Colon (tissue), 2 donors: ENCODE measurements around the gene ATF7.

ENCODE experiments used
- FAIRE-seq: peaks from 2 replicates; lab custom pipeline; 2012; peaks lifted over from hg19 to GRCh38; lab: Jason Lieb, UNC
- donor health status: control.
- donor health status: control.

The ATF7 gene

DNA sequence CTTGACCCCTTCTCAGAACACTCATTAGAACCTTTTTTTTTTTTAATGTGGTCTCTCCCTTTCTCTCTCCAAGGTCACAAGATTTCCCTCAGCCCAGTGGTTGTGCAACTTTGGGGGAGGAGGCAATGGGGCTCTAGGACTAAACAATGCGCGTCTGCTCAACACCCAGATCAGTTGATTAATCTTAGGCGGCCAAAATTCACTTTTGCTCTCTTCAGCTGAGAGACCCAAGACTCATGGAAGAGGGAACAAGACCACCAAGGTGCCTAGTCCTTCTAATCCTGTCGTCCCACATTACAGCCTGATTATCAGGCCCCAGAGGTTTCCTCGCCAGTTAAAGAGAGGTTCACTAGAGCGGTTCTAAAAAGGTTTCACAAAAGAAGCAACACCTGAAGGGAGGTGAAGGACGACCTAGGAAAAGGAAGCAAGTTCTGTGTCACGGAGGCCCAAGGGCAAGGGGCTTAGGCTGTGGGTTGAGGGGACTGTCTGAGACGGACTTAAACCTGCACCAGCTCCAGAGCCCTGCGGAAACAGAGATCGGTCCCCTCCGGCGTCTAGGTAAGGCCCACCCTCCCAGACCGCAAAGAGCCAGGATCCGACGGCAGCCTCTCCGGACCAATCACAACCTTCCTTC lies 125.9 kb downstream of the ATF7 start:
- peak; percentile 21 for FAIRE-seq

DNA sequence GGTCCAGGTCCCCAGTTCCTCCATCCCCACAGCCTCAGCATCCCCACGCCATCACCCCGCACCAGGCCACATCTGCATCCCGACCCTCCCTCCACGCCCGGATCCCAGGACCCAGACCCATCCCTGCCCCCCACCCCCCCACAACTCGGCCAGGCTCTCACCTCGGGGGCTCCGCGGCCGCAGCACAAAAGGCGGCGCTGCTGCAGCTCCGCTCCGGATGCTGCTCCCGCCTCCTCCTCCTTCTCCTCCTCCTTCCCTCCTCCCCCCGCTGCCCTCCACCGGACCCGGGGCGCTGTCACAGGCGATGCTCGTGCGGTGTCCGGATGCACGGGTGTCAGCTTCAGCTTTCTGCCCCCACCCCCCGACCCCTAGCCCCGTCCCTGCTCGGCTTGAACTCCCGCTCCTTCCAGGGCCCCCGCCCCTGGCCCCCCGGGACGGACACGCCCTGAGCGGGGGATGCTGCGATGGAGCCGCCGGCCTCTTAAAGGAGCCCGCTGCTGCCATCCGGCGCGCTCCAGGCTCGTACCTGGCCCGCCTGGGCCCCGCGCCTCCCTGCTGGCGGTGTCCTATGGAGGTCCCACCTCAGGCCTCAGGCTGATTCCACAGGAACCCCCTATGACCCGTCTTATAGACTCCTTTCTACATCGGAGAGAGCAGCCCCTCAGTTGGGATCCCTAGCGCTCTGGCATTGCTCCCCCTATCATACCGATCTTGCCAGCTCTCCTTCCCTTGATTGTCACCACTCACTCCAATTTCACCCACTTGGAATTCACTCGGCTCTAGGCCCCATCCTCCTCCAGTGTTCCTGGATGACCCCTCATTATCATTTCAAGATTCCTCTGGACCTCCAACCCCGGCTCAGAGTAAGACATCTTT lies 126.7 kb downstream of the ATF7 start, which contains the start of gene MAP3K12:
Gene MAP3K12, minus strand, starts transcription at position 193 of the 876 bp plus-strand sequence. CDS start 12,067 bp downstream, outside the sequence.
- no peak for FAIRE-seq

DNA sequence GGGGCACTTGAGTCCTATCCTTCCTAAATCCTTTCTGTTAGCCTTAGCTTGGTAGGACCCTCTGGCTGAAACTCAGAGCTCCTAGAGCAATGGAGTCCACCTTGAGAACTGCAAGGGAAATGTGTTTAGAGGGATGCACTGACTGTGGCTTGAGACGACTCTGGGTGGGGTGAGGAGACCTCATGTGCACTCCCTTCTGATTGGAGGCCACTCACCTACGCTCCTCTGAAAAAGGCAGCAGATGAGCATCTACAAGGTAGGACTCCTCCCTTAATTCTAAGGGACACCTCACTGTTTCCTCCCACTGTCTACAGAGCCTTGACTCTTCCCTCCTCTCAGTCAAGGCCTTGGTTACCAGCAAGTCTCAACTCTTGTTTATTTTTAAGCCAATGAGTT lies 127.9 kb downstream of the ATF7 start:
- FAIRE-seq: no peak

DNA sequence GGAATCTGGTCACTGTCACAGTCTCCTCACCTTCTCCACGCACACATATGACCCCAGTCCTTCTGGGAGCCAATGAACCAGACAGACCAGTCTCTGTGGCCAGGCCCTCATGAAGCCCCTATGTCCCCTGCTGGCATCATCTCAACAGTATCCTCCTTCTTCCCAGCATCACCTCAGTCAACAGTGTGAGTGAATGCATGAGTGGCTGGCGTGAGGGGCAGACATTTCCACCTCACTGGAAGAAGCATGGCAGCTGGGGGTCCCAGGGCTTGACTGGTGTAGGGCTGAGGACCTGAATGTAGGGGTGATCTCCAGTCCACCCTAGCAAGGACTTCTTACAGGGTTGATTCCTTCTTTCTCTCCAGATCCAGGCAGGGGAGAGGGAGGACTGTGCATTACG lies 128.7 kb downstream of the ATF7 start:
- no peak for FAIRE-seq

DNA sequence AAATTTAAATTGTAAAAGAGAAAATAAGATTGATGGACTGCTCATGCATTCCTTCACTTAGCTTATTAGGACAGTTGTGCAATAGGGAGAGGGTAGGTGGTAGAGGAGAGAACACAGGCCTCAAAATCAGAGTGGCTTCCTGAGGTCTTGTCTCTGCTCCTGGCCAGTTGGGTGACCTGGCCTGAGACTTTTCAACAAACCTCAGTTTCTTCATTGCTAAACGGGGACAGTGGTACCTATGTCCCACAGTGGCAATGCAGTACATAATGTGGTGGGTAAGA lies 129.5 kb downstream of the ATF7 start:
- no peak for FAIRE-seq

DNA sequence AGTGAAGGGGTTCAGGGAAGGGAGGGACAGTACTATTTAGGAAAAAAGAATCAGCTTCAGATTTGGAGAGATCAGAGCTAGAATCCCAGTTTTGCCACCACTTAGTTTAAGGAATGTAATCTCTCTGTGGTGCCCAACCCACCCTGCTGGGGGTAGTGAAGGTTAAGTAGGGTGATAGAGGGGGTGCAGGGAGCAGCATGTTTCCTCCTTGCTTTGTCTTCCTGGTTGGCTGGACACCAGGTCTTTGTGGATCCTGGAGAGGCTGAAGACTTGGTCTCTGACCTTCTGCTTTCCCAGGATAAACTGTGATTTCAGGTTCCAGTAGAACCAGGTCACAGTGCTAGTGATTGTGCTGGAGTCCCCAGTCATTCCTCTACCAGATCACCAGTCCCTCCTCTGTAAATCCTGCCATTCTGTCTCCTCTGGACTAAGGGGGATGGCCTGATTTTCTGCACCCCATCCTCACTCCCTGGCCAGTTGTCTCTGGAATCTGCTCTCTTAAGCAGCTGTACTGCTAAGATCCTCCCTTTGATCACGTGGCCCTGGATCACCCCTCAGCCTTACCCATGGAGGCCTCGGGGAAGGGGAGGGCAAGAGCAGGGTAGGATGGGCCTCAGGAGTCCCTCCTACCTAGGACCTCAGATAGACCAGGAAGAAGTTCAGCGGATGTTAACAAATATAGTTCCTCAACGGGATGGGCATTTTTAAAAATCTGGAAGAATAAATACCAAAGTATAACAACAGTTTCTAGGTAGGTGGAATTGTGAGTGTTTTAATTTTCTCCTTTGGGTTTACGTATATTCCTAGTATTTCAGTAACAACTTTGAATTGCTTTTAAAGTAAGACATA lies 130.1 kb downstream of the ATF7 start:
- no peak for FAIRE-seq

DNA sequence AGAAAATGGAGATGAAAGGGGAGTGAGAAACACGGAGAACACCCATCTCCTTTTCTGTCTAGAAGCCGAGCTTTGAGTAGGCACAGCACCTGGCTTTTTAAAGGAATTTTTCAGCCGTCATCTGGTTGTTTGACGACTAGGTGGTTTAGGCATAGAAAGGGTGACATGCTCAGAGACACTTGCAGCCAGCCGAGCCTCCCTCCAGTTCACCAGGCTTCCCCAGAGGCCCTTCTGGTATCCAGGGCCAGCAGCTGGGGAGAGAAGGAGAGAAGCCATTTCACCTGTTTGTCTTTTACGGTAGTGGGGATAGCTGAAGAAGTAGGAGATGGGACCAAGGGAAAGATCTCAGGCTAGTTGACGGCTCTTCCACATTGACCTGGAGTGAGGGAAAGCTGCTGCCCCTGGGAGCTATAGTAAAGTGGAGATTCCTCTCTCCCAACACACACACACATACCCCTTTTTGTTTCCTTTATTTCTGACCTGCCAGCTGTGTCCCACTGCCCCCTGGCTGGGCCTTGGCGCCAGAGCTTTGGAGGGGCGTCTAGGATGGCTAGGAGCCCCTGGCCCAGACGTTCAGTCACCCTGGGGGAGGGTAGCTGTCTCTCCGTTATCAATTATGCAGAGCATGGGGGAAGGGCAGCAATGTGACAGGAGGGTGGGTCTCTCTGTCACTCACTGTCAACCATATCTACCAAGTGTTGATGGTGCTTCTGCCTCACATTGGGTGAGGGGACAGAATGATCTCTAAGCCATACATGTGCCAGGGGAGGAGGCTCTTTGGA lies 132.4 kb downstream of the ATF7 start:
- no peak for FAIRE-seq

DNA sequence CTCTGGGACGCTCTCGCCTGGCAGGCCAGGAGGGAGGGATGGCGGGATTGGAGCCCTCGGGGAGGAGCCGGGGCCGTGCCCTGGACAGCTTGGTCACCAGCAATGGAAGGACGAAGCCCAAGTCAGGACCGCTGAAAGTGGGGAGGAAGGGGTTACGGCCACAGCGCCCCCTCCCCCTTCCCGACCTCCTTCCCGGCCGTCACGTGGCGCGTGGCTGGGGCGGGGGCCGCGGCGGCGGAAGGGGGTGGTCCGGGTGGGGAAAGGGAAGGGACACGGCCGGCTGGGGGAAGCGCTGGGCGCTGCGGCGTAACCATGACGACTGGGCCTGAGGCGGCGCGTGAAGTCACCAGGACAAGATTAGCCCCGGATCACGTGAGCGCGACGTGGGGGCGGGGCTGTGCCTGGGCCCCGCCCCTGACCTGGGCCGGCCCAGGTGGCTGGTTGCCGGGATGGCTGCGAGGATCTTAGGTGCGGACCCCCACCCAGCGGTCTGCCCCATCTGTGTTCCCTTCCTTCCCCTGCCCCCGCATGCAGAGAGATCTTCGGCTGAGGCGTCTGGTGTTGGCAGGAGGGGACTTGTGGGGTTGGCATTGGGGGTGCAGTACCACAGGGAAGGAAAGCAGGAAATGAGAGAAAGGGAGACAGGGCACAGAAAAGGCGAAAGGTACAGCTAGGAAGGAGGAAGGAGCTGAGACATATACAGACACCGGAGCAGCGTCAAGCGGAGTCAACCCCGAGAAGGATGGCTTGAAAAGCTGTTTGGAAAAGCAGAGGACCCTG lies 133.2 kb downstream of the ATF7 start:
- no peak for FAIRE-seq

DNA sequence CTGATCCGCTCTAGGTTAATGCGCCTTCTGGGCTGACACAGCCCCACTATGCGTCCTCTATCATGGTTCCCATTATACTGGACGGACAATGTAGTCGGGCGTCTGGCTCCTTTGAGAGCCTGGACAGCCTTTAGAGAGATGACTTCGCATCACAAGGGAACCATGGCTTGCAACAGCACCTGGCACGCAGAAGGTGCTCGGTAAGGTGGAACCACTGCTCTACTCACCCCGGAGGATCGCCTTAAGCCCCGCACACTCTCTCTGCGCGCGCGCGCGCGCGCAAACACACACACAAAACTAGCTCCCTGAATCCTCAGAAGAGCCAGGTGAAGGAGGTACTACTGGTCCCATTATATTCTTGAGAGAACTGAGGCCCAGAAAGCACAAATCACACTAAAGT lies 134.0 kb downstream of the ATF7 start:
- no peak for FAIRE-seq

DNA sequence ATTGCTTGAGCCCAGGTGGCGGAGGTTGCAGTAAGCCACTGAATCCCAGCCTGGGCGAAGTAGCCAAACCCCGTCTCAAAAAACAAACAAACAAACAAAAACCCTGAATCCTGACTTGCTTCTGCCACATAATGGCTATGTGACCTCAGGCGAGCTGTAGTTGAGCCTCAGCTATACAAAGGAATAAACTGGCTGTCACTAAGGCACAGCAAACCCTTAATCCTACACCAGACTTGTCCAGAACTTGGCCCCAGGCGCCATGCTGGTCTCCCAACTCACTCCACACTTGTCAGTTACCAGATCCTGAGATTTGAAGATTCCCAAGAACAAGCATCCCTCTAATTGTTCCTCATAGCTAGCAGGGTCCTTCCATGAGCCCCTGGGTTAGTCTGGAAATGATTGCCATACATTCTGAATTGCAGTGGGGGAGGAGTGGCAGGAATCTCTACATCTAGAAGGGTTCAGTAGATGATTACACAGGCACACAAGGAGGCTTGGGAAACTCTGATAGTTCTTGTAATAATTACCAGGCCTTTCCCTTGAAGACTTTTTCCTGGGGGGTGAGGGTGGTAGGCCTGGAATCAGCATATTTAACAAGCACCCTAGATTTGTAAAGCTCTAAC lies 136.8 kb downstream of the ATF7 start:
- FAIRE-seq: no peak

DNA sequence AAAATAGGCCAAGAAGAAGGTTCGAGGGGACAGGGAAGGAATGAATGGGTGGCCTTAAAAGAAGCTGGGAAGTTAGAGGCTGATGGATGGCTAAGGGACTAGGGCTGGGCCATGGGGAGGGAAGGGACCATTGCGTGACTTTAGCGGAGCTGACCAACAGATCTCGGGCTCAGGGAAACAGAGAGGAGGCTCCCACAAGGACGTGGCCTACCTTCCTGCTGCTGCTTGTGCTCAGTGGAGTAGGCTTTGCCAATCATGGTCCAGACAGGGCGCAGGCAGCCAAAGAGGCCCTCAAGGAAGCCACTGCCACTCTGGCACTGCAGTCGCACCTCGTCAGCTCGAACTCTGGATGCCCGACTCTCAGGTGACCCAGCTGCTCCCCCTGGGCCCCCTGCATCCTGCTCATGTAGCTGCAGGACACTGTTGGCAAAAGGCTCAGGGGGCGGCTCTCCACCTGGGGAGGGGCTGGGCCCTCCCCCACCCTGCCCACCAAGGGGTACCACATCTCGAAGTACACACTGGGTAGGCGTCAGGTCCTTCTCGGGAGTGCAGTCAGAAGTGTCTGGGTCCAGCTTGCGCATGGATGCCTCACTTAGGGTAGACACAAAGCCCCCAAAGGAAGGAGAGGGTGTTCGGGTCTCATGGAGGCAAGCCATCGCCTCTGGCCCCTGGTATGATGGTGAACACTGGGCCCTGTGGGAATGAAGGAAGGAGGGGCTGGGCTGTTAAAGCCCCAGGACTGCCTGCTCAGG lies 139.3 kb downstream of the ATF7 start:
- FAIRE-seq: no peak

DNA sequence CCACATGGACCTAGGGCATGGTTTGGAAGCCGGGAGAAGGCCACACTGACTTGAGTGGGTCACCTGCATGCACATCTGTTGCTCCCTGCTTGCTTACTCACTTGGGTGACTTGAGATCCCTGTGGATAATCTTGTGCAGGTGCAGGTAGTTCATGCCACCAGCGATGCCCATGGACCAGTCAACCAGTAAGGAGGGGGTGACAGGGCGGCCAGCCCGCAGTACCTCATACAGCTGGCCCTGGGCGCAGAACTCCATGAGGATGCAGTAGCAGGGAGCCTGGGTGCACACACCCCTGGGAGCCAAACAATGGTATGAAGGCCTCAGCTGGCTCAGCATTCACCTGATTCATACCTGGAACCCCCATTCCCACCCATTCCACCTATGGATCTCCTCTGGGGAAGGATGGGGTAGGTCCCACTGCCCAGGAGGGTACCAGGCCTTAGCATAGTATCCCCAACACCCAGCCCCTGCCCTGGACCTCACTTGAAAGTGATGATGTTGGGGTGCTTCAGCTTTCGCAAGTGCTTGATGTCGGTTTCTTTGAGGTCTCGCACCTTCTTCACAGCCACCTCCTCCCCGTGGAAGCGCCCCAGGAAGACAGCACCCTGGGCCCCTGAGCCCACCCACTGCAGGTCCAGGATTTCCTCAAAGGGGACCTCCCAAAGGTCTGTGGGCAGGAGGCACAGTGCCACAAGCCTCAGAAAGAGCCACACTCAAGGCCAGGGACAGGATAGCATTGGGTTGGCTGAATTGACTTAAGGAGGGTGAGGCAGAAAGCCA lies 140.0 kb downstream of the ATF7 start:
- no peak for FAIRE-seq

DNA sequence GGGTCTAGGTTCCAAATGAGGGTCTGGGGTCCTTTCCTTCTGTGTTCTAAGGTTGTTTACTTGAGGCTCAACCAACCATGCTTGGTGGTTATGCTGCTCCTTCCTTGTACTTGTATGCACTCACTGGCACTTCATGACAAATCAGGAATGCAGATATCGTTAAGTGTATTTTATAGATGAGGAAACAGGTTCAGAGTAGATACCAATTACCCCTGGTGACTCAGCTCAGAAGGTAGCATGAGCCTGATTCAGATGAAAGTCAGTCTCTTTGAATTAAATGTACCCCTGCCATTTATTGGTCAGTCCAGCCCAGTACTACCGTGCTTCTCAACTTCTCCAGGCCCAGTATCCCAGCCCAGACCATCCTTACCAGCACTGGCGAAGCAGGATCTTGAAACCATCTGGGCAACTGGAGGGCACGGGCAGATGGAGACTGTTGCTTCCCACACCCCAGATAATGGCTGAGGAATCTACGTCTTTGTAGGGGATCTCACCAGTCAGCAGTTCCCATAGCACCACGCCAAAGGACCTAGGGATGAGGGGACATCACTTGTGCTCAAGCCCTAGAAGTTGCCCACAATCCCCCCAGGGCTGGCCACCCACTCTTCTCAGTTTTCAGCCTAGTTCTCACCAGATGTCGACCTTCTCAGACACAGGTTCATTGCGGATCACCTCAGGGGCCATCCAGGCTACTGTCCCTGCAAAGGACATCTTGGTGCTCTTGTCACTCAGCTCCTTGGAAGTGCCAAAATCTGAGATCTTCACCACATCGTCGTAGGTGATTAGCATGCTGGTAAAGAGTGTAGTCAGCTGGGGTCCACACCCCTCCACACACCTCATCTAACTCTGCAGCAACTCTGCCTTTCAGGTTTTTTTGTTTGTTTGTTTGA lies 141.3 kb downstream of the ATF7 start:
- no peak for FAIRE-seq

DNA sequence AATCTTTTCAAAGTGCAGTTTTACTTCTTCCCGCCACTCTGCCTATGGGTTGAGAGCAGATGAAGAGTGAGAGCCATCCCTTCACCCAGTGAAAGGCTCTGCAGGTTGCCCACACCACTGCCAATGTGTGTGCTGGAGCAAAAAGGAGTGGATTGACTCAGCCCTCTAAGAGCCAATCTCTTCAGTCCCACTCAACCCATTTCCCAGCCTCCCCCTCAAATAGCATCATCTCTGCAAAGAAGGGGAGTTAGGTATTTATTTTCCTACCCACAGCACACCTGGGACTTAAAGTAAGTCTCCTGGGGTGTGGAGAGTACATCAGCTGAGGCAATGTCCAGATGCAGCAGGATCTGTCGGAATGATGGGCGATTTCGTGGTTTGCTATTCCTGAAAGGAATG lies 142.2 kb downstream of the ATF7 start:
- FAIRE-seq: no peak

DNA sequence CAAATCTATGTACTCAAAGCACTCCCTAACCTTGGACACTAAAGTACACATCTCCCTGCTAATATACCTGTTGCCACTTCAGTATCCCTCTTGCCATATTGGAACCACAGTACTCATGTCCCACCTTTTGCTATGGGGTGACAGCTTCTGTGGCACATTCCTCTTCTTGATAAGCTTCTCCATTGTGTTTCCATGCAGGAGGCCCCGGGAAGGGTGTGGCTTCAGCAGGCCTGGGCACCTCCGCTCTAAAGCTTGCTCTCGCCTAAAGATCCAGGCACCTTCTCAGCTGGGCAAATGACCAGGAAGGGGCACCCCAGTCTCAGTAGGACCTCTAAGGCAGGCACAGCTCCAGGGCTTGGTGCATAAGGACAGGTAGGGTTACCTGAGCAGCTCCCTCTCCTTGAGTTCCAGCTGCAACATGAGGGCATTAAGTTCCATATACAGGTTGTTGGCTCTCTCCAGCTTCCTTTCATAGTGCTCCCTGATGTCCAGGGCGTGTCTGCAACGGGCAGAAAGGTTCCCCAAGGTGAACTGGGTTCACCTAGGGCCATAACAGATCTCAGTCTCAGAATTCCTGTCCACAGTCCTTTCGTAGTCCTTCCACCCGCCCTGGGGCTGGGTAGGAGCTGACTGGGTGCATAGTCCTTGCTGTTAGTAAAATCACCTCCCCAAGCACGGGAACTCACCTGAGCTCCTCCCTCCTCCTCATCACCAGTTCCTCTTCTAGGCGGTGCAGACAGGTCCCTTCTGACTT lies 142.8 kb downstream of the ATF7 start:
- no peak for FAIRE-seq

DNA sequence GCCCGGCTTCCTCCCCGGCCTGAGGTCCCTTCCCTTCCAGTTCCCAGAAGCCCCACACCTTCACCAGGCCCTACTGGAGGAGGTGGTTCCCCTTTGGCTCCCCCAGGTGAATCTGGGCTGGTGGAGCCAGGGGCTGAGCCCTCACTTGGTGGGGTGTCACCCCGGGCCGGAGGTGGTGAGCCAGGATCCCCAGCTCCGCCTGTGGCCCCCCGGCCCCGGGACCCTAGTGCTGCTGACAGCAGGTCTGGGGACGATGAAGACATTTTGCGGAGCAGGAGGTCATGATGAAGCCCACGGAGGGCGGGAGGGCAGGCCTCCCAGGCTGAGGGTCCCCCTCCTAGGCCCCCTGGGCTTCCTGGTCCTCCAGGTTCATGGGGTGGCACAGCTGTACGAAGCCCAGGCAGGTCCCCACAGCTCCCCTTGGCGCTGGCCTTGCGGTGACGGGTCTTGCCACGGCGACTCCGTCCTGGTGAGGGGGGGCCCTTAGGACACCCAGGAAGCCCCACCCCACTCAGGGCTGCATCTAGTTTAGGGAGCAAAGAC lies 143.5 kb downstream of the ATF7 start:
- no peak for FAIRE-seq

DNA sequence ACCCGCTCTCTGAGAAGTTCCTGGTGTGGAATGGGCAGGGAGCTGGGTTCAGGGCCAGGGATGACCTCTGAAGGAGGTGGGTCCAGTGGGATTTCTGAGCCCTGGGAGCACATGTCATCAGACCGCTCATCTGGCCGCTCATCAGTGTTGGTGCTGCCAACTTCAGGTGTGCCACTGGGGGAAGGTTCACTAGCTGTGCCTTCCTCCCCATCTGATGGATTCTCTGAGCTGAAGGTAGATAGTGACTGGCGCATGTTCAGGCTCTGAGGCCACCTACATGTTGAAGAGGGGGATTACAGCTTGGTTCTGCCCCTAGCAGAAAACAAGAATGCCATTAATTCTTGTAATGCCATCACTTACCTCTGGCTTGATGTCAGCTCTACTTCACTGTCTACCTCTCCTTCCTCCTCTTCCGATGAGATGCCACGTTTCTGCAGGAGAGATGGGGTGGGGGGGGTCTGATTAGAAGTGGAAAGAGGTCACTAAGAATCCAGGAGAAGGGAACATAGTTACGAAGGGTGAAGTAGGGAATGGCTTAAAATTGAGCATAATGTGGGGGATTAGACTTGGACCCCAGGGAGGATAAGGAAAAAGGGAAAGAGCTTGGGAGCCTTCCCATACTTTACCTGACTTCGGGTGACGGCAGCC lies 144.1 kb downstream of the ATF7 start:
- no peak for FAIRE-seq
